Lower leg skin (tissue), 3 donors: ENCODE measurements around the gene SLC30A5.

Experiments
- POLR2A ChIP-seq, 2 donors: fragments of 450-650 bp; IDR thresholded peaks; one replicate each; pipeline ENCODE4 v1.6.1; 2016 to 2017; ENCODE audit warnings: antibody characterized with exemption in 2 of 2, mild to moderate bottlenecking in 1 of 2, moderate library complexity in 1 of 2
- TF ChIP-seq, protein P1 (sequence below), 3 donors: fragments of 450-650 bp; IDR thresholded peaks; one replicate each; pipeline ENCODE4 v1.5.1; 2016; ENCODE audit warnings: antibody characterized with exemption in 3 of 3, mild to moderate bottlenecking in 3 of 3, moderate library complexity in 2 of 3

DNA sequence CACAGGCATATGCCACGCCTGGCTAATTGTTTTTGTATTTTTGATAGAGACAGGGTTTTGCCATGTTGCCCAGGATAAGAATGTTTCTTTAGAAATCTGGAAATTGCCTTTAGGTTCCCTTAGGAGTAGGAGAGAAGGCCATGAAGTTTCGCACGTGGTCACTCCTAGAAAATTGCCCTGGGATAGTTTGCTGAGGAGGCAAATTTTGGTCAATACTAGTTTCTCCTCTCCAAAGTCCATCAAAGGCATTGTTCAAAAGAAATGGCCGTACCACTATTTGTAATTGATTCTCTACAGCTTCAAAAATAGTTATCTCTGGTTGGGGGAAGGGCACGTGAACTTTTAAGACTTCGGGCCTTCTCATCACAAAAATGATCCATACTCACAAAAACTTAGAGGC lies 845 bp upstream of the SLC30A5 start:
- TF ChIP-seq, protein P1, sequence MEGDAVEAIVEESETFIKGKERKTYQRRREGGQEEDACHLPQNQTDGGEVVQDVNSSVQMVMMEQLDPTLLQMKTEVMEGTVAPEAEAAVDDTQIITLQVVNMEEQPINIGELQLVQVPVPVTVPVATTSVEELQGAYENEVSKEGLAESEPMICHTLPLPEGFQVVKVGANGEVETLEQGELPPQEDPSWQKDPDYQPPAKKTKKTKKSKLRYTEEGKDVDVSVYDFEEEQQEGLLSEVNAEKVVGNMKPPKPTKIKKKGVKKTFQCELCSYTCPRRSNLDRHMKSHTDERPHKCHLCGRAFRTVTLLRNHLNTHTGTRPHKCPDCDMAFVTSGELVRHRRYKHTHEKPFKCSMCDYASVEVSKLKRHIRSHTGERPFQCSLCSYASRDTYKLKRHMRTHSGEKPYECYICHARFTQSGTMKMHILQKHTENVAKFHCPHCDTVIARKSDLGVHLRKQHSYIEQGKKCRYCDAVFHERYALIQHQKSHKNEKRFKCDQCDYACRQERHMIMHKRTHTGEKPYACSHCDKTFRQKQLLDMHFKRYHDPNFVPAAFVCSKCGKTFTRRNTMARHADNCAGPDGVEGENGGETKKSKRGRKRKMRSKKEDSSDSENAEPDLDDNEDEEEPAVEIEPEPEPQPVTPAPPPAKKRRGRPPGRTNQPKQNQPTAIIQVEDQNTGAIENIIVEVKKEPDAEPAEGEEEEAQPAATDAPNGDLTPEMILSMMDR (IDR thresholded peaks at IDR 0.05) = no peak
- TF ChIP-seq POLR2A (IDR thresholded peaks at IDR 0.05) = no peak
